ENCODE data around the gene AMMECR1. TPM values are rescaled to one million over a fixed set of nuclear protein-coding genes. Genes with fewer than 3 reads are reported as not detected.

The AMMECR1 gene
- total RNA-seq, 1 experiment from 2014 or later, result 15.0 TPM

DNA sequence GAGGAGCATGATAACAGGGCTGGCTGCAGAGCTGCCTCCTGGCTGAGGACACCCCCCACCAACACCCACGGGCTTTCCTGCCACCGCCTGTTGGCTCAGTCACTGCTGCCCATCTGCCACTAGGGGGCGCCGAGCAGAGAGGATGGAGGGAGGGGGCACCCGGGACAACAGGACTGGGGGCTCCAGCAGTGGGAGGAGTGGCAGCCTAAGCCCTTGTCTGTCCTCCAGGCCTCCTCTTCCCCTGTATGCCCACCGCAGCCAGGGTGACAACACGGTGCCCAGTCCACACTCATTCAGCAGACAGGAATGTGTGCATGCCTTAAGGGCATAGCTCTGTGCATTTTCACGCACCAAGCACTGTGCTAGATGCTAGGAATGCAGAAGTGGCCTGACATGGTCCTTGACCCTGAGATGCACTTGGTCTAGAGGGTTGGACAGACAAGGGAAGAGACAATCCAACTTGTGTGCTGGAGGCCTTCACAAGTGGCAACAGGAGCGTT is 149.9 kb downstream of the AMMECR1 start:
- POLR2A ChIA-PET, result no interaction called here
- H3K27me3 ChIP-seq (ENCODE audit: control insufficient read depth, insufficient read depth, low read length), result no peaks in the 10 kb centered on the region
- no peak for TF ChIP-seq SIN3A (IDR thresholded peaks at IDR 0.05; ENCODE audit: borderline replicate concordance, insufficient read depth, low read depth, low read length)
- TF ChIP-seq, protein P1, sequence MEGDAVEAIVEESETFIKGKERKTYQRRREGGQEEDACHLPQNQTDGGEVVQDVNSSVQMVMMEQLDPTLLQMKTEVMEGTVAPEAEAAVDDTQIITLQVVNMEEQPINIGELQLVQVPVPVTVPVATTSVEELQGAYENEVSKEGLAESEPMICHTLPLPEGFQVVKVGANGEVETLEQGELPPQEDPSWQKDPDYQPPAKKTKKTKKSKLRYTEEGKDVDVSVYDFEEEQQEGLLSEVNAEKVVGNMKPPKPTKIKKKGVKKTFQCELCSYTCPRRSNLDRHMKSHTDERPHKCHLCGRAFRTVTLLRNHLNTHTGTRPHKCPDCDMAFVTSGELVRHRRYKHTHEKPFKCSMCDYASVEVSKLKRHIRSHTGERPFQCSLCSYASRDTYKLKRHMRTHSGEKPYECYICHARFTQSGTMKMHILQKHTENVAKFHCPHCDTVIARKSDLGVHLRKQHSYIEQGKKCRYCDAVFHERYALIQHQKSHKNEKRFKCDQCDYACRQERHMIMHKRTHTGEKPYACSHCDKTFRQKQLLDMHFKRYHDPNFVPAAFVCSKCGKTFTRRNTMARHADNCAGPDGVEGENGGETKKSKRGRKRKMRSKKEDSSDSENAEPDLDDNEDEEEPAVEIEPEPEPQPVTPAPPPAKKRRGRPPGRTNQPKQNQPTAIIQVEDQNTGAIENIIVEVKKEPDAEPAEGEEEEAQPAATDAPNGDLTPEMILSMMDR (IDR thresholded peaks at IDR 0.05), result peak; percentile 75
- no peak overlapping the region for H3K4me3 ChIP-seq (ENCODE audit: low read depth in 2 of 2, low read length in 2 of 2)
- H3K4me1 ChIP-seq (ENCODE audit: control insufficient read depth, insufficient read depth, low read length), result no peaks in the 10 kb centered on the region
- H3K36me3 ChIP-seq (ENCODE audit: control insufficient read depth, insufficient read depth, low read length), result no peaks in the 10 kb centered on the region
- BruUV-seq (replicated peaks), result no TSS peak
- in situ Hi-C loops (cut with HindIII; ENCODE audit: low pct_unique_long_range_greater_than_20kb, low sequenced_read_pairs), result no loop called here
- no peak overlapping the region for H3K27ac ChIP-seq (ENCODE audit: low read length)
- ATAC-seq, result peak; percentile 71
- CTCF ChIA-PET, result interaction anchor here (0.7 kb wide), 1 partner anchor 222 kb away, joined by 3 read pairs; no protein-coding TSS in a partner anchor
- intact Hi-C loops (cut with micrococcal nuclease; ENCODE audit: unreplicated experiment), result no loop called here
- DNase-seq (ENCODE audit: low read depth, low spot score), result no peak
- H3K9me3 ChIP-seq (ENCODE audit: control insufficient read depth, insufficient read depth, low read depth, low read length), result no peaks in the 10 kb centered on the region

DNA sequence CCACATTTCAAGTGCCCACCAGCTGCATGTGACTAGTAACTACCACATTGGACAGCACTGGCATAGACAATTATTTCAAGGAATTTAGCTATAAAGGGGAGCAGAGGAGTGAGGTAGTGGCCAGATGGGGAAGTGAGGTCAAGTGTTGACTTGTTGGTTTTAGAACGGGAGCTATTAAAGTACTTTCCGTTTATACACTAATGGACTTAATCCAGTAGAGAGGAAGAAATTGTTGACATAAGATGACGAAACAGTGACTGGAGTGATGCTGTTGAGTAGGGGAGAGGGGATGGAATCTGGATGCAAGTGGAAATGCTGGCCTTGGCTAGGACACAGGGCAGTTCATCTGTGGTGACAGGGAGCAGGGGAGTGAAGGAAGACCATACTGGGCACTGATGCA is 154.4 kb downstream of the AMMECR1 start:
- Histone ChIP-seq H3K4me1 (ENCODE audit: control insufficient read depth, insufficient read depth, low read length) (no peaks in the 10 kb centered on the region), H3K27me3 (ENCODE audit: control insufficient read depth, insufficient read depth, low read length) (no peaks in the 10 kb centered on the region), H3K9me3 (ENCODE audit: control insufficient read depth, insufficient read depth, low read depth, low read length) (no peaks in the 10 kb centered on the region), H3K36me3 (ENCODE audit: control insufficient read depth, insufficient read depth, low read length) (no peaks in the 10 kb centered on the region), H3K4me3 (ENCODE audit: low read depth in 2 of 2, low read length in 2 of 2) (no peak overlapping the region), H3K27ac (ENCODE audit: low read length) (no peak overlapping the region)
- DNase-seq (ENCODE audit: low read depth, low spot score) (no peak), ATAC-seq (no peak)
- no TSS peak for BruUV-seq (replicated peaks)
- ChIA-PET POLR2A (no interaction called here), CTCF (no interaction called here)
- intact Hi-C loops (cut with micrococcal nuclease; ENCODE audit: unreplicated experiment), result loop anchor here (5.0 kb wide), 1 partner anchor 154 kb away; the partner anchor contains the start of gene AMMECR1
- TF ChIP-seq SIN3A (IDR thresholded peaks at IDR 0.05; ENCODE audit: borderline replicate concordance, insufficient read depth, low read depth, low read length), result no peak
- TF ChIP-seq TCF7L2 (IDR thresholded peaks at IDR 0.05; ENCODE audit: low read depth, low read length), result no peak
- no peak for TF ChIP-seq POLR2AphosphoS5 (IDR thresholded peaks at IDR 0.05; ENCODE audit: low read depth, low read length)
- TF ChIP-seq, protein P2, sequence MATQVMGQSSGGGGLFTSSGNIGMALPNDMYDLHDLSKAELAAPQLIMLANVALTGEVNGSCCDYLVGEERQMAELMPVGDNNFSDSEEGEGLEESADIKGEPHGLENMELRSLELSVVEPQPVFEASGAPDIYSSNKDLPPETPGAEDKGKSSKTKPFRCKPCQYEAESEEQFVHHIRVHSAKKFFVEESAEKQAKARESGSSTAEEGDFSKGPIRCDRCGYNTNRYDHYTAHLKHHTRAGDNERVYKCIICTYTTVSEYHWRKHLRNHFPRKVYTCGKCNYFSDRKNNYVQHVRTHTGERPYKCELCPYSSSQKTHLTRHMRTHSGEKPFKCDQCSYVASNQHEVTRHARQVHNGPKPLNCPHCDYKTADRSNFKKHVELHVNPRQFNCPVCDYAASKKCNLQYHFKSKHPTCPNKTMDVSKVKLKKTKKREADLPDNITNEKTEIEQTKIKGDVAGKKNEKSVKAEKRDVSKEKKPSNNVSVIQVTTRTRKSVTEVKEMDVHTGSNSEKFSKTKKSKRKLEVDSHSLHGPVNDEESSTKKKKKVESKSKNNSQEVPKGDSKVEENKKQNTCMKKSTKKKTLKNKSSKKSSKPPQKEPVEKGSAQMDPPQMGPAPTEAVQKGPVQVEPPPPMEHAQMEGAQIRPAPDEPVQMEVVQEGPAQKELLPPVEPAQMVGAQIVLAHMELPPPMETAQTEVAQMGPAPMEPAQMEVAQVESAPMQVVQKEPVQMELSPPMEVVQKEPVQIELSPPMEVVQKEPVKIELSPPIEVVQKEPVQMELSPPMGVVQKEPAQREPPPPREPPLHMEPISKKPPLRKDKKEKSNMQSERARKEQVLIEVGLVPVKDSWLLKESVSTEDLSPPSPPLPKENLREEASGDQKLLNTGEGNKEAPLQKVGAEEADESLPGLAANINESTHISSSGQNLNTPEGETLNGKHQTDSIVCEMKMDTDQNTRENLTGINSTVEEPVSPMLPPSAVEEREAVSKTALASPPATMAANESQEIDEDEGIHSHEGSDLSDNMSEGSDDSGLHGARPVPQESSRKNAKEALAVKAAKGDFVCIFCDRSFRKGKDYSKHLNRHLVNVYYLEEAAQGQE (IDR thresholded peaks at IDR 0.05; ENCODE audit: insufficient read depth in 1 of 2, low read depth in 2 of 2, low read length in 1 of 2), result no peak
- TF ChIP-seq, protein P1 (IDR thresholded peaks at IDR 0.05), result no peak
- in situ Hi-C loops (cut with HindIII; ENCODE audit: low pct_unique_long_range_greater_than_20kb, low sequenced_read_pairs), result no loop called here

Measured in Panc1 (cell line).